Activated gamma-delta T cell treated with Interleukin-2 at 50 U/mL for 16 hours (primary cell): ENCODE data around the gene CDH9.

Experiments
- DNase-seq: peaks from one replicate; pipeline ENCODE4 v3.0.0-alpha.2; 2020

CDH9 gene

GRCh38 chr5:27038476-27038875 is at the start of gene CDH9:
Gene CDH9, minus strand, starts transcription at chr5:27038586. Its CDS starts 50,253 bp downstream, at chr5:26988333.
- DNase-seq, result no peak

- no peak for DNase-seq
Observed at GRCh38 chr5:27087747-27088146, 49.4 kb upstream of the CDH9 start.

GRCh38 chr5:27083449-27084415 is 45.3 kb upstream of the CDH9 start:
- no peak for DNase-seq

- no peak for DNase-seq
Observed at GRCh38 chr5:27080147-27080546, 41.8 kb upstream of the CDH9 start.

- no peak for DNase-seq
Observed at GRCh38 chr5:27062451-27062850, 24.1 kb upstream of the CDH9 start.

GRCh38 chr5:27048510-27048909 is 10.1 kb upstream of the CDH9 start:
- DNase-seq, result no peak

GRCh38 chr5:27041372-27041771 is 3.0 kb upstream of the CDH9 start:
- DNase-seq, result no peak

- DNase-seq, result no peak
Observed at GRCh38 chr5:27034565-27034964, 3.8 kb downstream of the CDH9 start.

GRCh38 chr5:27026801-27027200 is 11.6 kb downstream of the CDH9 start:
- DNase-seq, result no peak

GRCh38 chr5:27026063-27026462 is 12.3 kb downstream of the CDH9 start:
- no peak for DNase-seq

GRCh38 chr5:27021471-27021870 is 16.9 kb downstream of the CDH9 start:
- no peak for DNase-seq

- no peak for DNase-seq
Observed at GRCh38 chr5:27020973-27021372, 17.4 kb downstream of the CDH9 start.

GRCh38 chr5:27015758-27016157 is 22.6 kb downstream of the CDH9 start:
- DNase-seq, result no peak

- no peak for DNase-seq
Observed at GRCh38 chr5:27011274-27011673, 27.1 kb downstream of the CDH9 start.

GRCh38 chr5:27010646-27011045 is 27.7 kb downstream of the CDH9 start:
- DNase-seq, result no peak

GRCh38 chr5:27009540-27009915 is 28.9 kb downstream of the CDH9 start:
- DNase-seq, result no peak

GRCh38 chr5:27008604-27009539 is 29.5 kb downstream of the CDH9 start:
- DNase-seq, result no peak

- no peak for DNase-seq
Observed at GRCh38 chr5:27007121-27007520, 31.3 kb downstream of the CDH9 start.

GRCh38 chr5:26986985-26987384 is 51.4 kb downstream of the CDH9 start:
- DNase-seq, result no peak

GRCh38 chr5:26981750-26982149 is 56.6 kb downstream of the CDH9 start:
- no peak for DNase-seq

- DNase-seq, result no peak
Observed at GRCh38 chr5:26959290-26959689, 79.1 kb downstream of the CDH9 start.

- DNase-seq, result no peak
Observed at GRCh38 chr5:26955161-26955560, 83.2 kb downstream of the CDH9 start.

GRCh38 chr5:26948921-26949320 is 89.5 kb downstream of the CDH9 start:
- no peak for DNase-seq

GRCh38 chr5:26945901-26946300 is 92.5 kb downstream of the CDH9 start:
- DNase-seq, result no peak
